GM18867 (cell line): ENCODE results near the gene MRPL41.
"Not testable (repeated sequence)": the region's sequence is repeated elsewhere in the genome, so short reads cannot be mapped to it uniquely, and the experiment has no call there.

ENCODE experiments used
- ATAC-seq: cut with Tn5 transposase; IDR thresholded peaks from one replicate; pipeline ENCODE4 v1.9.1; 2021; ENCODE audit warnings: mild to moderate bottlenecking, moderate library complexity; ENCODE audit not compliant: unreplicated experiment

Gene MRPL41

DNA sequence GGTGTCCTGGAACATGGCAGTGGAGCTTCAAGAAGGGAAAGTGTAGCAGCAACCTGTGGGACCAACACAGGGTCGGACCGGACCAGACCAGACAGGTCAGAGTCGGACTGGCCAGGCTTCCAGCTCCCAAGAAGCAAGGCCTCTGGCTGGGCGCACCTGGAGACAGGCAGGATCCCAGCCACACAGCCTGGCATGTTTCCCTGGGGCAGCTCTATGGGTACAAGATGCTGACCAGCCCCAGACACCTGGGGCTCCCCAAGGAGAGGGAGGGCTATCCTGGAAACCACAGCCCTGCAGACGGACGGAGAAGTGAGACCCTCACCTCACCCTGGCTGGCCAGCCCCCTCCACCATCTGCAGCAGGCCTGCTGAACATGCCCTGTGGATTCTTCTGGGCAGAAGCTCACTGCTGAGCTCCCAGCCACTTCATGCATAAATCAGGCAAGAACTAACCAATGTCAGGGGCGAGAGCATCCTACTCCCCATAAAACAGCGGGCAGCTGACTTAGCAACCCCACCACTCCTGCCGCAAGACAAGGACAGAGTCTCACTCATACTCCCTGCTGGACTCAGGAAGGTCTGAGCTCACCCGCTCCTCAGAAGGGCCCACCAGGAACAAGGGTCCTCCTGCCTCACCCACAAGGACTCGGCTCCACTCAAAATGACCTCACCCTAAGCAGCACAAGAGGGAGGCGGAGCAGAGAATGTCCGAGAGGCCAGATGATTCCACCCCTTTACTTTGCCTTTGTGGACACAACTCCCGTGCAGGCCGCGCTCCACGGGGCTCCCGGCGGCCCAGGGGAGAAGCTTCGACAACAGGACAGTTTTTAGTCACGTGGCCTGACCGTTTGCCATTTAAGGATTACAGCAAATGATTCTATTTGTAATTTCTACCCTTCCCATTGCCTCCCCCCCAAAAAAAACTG is 29.9 kb downstream of the MRPL41 start:
- ATAC-seq, result no peak

GRCh38 chr9:137582286-137582860 is 30.7 kb downstream of the MRPL41 start:
- ATAC-seq, result no peak

- ATAC-seq, result no peak
Observed at GRCh38 chr9:137583347-137583746, 31.7 kb downstream of the MRPL41 start.

DNA sequence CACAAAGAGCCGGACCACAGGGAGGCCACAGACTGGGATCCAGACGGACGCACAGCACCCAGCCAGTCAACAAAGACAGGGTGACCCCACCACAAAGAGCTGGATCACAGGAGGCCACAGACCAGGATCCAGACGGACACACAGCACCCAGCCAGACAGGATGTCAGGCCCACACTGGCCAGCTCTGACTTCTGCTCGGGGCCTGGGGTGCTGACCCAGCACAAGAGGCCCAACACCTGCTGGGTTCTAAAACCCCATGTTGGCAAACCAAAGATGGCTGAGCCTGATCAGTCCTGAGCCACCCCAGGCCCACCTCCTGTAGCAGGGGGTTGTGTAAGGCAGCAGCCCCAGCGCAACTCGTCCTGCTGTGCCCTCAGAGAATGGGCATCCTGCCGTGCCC is 32.3 kb downstream of the MRPL41 start:
- no peak for ATAC-seq

DNA sequence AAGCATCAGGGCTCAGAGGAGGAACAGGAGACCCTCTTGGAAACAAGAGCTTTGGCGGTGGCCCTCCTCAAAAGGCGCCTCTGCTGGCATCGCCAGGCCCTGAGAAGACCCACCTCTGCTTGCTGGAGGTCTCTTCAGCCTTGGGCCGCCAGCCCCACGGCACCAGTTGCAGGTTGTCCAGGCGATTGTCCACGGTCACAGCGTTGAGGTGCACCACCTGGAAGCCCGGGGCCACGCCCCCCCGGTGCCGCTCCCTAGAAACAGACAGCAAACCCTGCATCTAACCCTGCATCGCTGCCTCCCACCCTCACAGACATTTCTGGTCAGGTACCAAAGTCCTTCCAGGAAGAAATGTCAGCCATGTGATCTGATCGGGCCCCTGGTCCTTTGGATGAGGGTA is 35.2 kb downstream of the MRPL41 start:
- ATAC-seq, result no peak

GRCh38 chr9:137588311-137588710 is 36.6 kb downstream of the MRPL41 start:
- no peak for ATAC-seq

- no peak for ATAC-seq
Observed at GRCh38 chr9:137588891-137589290, 37.2 kb downstream of the MRPL41 start.

- peak; percentile 24 for ATAC-seq
Observed at GRCh38 chr9:137589441-137590122, 37.9 kb downstream of the MRPL41 start.

GRCh38 chr9:137590123-137590468 is 38.4 kb downstream of the MRPL41 start:
- no peak for ATAC-seq

DNA sequence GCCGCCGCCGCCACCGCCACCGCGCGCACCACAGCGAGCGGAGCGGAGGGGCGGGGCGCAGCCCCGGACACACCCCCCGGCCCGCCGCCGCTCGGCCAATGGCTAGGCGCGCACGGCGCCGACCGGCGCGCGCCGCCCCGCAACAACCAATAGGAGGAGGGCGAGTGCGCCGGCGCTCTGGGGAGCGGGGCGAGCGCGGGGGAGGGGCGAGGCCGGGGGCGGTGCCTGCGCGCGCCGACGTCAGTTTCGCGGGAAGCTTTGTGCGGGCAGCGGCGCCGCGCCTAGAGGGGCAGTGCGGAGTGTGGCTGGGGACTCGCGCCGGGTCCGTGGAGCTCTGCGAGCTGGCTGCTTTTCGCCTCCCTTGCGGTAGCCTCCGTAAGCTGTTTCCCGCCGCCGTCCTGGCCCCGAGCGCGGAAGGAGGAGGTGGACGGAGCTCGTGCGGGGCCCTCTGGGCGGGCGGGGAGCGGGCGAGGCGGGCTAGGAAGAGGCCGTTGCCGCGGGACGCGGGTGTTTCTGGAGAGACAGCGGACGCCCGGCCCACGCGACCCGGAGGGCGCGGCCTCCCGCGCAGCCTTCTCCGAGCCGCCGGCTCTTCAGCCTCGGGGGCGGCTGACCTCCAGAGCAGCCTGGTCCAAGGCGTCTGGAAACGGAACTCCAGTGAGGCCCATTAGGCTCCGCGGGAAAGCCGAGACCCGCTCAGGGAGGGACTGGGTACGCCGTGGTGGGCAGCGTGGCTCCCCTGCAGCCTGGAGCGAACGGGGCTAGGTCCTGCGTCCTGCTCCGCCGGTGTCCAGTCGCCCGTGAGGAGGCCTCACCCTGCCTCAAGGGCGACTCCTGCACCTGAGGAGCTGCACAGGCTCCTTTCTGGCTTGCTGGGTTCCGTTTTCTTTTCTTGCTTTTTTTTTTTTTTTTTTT is 39.0 kb downstream of the MRPL41 start, which contains the start of gene ZMYND19:
Gene ZMYND19, minus strand, starts transcription at position 44 of the 915 bp plus-strand sequence. CDS start 249 bp downstream, outside the sequence.
- ATAC-seq, result peak; percentile 84

GRCh38 chr9:137592767-137593166 is 41.1 kb downstream of the MRPL41 start:
- no peak for ATAC-seq

GRCh38 chr9:137593176-137593575 is 41.5 kb downstream of the MRPL41 start:
- ATAC-seq, result no peak

DNA sequence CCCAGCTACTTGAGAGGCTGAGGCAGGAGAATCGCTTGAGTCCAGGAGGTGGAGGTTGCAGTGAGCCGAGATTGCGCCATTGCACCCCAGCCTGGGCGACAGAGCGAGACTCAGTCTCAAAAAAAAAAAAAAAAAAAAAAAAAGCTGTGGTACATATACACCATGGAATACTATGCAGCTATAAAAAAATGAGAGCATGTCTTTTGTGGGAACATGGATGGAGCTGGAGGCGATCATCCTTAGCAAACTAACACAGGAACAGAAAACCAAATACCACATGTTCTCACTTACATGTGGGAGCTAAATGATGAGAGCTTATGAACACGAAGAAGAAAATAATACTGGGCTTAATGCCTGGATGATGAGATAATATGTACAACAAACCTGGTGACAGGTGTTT is 44.9 kb downstream of the MRPL41 start:
- not testable (repeated sequence) for ATAC-seq

GRCh38 chr9:137598943-137599342 is 47.3 kb downstream of the MRPL41 start:
- no peak for ATAC-seq
